NCI-H345 treated with DMSO at 0.1 percent for 48 hours (cell line): ENCODE data around the gene SH3PXD2B.
"Not testable (repeated sequence)": the region's sequence is repeated elsewhere in the genome, so short reads cannot be mapped to it uniquely, and the experiment has no call there.

Experiments
- DNase-seq: peaks from one replicate; lab custom pipeline; 2025; ENCODE audit not compliant: unreplicated experiment; lab: John Stamatoyannopoulos, UW

Gene SH3PXD2B

DNA sequence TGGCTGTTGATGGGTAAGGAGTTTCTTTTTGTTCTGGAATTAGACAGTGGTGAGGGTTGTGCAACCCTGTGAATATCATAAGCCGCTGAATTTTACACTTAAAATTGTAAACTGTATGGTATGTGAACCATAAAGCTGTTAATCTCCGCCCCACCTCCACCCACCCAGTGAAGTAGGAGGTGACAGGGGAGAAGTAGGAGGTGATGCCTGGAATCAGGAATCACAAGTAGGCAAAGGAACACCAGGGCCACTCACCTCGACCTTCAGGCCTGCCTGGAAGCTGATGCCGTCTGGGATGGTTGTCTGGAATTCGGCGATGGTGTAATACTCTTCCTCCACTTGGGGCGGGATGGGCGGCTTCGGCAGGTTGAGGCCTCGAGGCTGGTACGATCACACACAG, 108.4 kb downstream of the SH3PXD2B start:
- DNase-seq: no peak

DNA sequence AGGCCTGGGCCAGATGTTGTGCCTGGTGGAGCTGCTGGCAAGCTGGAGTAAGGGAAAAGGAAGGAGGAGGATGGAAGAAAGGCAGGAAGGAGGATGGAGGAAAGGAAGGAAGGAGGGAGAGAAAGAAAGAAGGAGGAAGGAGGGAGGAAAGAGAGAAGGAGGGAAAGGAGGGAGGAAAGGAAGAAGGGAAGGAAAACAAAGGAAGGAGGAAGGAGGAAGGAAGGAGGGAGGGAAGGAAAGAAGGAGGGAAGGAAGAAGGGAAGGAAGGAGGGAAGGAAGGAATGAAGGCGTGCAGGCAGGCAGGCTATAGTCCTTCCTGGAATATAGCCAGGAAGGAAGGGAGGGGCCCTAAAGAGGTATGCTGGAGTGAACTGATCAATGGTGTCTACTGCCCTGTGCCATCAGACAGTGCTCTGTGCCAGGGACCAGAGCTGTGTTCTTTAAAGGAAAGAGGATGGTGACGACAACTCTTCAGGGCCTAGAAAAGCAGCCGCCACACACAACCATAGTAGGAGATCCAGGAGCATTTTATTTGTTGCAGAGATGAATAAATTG, 109.4 kb downstream of the SH3PXD2B start:
- DNase-seq: no peak

DNA sequence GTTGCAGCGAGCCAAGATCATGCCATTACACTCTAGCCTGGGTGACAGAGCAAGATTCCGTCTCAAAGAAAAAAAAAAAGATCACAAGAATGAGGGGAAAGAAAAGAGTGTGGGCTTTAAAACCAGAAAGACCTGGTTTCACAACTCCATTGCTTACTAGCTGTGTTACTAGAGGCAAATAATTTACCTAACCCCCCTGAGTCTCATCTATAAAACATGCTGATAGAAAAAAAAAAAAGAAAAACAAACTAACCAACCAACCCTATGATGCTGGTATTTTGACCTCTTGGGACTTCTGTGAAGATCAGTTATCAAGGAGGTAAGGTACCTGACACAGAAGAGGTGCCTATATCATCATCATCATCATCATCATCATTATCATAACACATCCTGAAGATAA, 110.6 kb downstream of the SH3PXD2B start:
- DNase-seq: no peak

DNA sequence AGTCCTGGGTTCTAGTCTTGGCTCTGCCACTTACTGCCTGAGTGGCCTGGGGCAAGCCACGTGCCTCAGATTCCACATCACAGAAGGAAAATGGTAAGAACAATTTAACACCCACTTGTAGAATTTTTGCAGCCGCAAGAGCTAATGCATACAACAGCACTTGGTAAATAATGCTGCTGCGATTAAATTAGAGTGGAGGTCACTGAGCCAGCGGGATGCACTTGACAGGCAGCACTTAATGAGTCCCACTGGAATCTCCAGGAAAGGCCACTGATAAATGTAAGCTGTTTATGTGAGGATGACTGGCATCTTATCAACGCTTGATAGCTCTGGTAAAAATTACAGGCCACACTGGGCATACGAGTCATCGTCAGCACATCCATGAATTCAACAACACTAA, 111.4 kb downstream of the SH3PXD2B start:
- DNase-seq: no peak

DNA sequence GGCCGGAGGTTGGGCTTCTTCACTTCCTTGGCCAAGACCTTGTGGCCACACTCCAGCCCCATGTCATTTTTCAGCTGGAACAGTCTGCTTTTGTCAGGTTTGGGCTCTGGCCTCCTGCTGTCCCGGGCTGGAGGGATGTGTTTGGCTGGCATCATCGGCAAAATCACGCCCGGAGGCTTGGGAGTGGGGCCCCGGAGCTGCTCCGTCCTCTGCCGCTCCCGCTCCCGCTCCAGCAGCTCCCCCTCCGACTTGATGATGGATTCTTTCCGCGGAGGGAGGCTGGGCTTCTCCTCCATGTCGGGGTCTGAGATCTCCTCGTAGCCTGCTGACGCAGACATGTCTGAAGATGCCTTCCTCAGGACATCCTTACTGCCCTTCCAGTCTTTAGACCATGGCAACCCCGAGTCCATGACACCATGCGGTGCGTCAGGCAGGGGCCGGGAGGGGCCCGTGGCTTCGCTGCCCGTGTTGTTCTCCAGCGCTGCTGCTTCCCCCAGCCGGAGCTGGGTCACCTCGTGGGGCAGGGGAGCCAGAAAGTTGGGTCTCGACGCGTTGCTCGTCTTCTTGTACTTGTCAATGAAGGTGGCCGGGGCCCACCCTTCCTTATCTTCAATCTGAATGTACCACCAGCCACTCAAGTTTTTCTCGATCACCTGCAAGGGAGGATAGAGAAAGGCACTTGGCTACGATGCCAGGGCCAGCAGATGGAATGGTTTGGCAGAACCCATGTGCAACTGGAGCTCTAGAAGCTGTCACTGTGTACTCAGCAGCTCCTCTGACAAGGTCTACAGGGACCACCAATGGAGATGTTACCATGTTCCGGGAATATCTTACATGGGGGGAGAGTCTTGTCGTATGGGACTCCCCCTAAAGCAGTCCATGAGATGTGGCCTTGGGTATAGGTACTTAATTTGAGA, 114.8 kb downstream of the SH3PXD2B start:
- DNase-seq: no peak

DNA sequence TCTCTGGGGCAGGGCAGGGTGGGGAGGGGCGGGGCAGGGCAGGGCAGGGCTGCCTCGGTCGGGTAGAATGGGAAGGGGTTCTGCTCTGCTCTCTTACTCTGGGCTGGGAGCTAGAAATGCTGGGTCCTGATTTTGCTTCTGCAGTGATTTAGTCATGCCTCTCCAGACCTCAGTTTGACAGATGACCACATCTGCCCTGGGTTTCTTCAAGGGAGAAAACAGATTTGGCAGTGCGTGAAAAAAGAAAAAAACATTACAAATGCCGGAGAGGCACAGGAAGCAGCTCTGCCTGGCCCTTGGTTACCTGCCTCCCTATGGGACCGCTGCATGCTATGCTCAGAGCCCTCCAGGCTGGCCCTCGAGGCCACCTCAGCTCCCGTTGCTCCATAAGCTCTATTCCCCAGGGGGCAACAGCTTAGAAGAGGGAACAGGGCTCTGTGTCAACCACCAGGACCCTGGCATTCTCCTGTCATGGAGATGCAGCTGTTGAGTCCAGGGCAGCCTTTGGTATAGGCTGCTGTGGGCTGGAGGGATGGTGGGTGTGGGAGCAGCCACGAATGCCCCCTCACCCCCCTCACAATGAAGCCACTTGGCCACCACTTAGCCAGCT, 117.5 kb downstream of the SH3PXD2B start:
- DNase-seq: peak; percentile 24

DNA sequence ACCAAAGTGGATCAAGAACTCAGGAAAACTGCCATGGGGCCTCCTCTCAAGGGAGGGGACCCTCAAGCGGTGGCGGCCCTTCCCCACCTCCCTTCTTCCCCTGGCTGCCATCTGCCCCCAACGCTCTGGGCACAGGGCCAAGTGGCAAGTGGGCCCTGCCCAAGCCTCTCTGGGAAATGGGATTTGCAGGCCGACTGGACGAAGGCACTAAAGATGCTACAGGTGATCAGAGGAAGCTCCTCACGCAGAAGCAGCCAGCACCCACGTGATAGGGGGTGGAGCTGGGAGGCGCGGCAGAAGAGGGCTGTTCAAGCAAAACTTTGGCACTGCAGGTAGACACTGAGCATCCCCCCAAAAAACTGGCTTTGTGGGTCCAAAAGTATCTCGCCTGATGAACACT, 118.1 kb downstream of the SH3PXD2B start:
- no peak for DNase-seq

DNA sequence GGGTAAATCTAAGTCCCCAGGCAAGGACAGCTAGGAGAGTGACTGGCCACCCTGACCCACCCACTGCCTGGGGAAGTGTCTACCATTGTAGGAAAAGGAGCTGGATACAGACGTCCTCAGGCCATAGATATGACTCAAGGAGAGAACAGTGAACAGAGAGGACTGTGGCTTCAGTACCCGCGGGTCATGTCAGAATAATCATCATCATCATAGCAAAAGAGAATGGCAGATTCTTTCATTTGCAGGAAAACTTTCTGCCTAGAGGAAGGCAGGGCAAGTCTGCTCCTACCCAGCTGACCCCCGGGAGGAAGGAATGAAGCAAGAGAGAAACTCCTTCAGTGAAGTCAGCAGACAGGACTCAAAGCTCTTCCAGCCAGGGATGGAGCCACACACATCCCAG, 118.6 kb downstream of the SH3PXD2B start:
- DNase-seq: no peak

DNA sequence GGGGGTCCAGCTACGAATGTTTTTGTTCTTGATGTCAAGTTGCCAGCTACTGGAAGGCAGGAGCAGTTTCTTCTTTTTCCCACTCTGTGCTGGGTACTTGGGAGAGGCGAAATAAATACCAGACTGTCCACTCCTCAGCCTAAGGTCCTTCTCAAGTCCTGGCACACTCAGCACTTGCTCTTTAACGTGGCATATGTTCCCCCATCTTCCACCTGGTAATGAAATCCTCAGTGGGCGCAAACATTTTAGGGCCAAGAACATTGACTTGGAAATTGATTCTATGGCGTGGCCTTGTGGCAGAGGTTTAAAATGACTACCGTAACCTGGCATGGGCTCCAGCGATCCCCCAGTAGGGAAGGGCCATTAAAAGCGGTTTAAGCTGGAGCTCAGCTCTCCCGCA, 119.7 kb downstream of the SH3PXD2B start:
- no peak for DNase-seq

DNA sequence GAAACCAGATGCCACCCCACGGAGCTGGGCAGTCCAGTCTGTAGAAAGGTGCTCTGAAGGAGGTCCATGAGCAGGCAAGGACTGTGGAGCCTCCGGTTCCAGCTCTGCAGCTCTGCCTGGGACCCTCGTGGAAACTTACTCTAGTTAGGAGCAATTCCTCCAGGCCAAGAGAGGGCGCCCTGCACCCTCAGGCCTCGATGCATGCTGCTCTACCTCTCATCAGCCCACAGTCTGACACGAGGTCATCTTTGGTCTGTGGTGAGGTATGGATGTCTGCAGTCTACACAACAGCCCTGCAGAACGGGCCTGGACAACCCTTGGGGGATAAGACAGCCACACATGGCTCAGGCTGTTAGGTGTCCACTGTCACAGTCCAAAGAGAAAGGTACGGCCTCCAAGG, 120.1 kb downstream of the SH3PXD2B start:
- DNase-seq: no peak

DNA sequence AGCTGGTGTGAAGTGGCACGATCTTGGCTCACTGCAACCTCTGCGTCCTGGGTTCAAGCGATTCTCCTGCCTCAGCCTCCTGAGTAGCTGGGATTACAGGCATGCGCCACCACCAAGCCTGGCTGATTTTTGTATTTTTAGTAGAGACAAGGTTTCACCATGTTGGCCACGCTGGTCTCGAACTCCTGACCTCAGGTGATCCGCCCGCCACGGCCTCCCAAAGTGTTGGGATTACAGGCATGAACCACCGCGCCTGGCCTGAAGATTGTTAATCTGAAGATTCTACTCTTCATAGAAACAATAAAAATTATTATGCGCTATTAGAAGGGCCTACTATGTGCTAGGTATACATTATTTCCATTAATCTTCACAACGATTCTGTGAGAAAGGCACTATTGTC, 127.4 kb downstream of the SH3PXD2B start:
- DNase-seq: not testable (repeated sequence)

DNA sequence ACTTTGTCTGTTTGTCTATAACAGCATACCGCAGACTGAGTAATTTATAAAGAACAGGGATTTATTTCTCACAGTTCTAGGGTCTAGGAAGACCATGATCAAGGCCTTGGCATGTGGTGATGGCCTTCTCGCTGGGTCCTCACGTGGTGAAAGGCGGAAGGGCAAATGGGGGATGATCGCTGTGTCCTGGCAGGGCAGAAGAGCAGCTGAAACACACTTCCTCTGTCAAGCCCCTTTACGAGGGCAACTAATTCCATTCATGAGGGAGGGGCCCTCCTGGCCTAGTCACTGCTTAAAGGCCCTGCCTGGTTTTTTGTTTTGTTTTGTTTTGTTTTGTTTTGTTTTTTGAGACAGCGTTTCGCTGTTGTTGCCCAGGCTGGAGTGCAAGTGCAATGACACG, 128.9 kb downstream of the SH3PXD2B start:
- no peak for DNase-seq

DNA sequence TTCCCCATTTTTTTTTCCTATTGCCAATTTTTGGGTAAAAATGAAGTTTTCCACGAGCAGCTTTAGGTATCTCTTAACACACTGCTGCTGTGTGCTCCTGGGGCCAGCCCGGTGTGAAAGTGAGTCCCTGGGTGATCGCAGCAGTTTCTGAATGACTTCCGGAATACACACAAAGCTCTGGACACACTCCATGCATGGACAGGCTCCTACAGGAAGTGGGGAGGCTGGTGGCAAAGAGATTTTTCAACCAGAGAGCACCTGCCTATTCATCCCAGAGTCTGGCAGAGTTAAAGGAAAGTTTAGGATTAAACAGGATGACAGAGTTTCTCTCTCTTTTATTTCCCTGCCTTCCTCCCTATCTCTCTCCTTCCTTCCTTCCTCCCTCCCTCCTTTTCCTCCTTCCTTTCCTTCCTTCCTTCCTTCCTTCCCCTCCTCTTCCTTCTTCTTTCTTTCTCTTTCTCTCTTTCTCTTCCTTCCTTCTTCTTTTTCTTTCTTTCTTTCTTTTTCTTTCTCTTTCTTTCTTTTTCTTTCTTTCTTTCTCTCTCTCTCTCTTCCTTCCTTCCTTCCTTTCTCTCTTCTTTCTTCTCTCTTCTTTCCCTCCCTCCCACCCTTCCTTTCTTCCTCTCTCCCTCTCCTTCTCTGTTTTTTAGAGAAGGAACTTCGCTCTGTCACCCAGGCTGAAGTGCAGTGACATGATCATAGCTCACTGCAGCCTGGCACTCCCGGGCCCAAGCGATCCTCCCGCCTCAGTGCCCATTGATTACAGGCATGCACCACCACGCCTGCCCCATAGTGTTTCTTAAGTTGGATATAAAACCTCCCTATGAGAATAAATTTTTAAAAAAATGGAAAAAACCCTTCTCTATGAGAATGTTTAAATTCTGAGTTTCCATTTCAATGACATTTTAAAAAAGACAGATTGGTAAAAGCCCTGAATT, 132.0 kb downstream of the SH3PXD2B start:
- no peak for DNase-seq

DNA sequence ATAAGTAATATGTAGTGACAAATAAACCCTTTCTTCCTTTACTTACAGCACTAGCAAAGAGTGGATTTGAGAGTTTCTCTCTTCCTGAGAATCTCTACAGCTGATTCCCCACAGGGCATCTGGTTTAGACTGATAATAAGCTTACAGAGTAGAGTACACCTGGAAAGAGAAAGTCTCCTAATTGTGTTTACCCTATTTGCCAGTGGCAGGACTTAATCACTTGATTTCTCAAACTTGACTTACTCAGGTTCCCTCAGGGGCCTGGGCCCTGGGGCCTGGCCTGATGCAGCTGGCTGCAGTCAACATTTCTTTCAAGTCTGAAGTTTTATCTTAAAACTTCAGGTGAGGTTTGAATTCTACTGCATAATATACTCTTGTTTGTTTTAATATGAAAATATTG, 132.7 kb downstream of the SH3PXD2B start:
- DNase-seq: no peak

DNA sequence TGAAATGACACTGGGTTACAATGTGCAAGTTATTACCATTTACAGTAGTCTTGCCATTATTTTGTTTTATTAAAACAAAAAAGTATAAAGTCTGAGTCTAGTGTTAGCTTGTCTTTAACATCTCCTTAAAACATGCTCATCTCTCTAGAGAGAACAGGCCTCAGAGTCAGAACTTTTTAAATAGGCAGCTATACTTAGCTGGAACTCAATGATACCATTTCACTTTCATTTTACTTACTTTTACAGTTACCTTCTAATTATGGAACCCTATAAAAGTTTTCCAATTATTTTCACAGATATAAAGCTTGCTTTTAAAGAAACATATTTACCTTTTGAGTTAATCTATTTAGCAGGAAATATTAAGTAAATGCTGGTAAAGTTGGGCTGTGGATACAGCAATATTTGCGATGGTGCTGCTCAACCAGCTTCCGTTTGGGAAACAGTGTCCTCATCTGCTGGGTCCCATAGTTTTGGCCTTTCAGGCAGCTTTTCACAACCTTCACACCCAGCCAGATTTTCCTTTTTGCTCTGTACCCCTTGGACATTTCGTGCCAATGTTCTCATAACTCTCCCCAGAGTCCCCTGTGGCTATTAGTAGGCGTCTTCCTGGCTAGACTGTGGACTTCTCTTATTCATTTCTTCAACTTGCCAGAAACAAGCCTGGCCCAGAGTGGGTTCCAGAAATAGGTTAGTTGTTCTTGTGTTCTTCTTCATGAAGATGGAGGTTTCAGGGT, 134.4 kb downstream of the SH3PXD2B start:
- no peak for DNase-seq

DNA sequence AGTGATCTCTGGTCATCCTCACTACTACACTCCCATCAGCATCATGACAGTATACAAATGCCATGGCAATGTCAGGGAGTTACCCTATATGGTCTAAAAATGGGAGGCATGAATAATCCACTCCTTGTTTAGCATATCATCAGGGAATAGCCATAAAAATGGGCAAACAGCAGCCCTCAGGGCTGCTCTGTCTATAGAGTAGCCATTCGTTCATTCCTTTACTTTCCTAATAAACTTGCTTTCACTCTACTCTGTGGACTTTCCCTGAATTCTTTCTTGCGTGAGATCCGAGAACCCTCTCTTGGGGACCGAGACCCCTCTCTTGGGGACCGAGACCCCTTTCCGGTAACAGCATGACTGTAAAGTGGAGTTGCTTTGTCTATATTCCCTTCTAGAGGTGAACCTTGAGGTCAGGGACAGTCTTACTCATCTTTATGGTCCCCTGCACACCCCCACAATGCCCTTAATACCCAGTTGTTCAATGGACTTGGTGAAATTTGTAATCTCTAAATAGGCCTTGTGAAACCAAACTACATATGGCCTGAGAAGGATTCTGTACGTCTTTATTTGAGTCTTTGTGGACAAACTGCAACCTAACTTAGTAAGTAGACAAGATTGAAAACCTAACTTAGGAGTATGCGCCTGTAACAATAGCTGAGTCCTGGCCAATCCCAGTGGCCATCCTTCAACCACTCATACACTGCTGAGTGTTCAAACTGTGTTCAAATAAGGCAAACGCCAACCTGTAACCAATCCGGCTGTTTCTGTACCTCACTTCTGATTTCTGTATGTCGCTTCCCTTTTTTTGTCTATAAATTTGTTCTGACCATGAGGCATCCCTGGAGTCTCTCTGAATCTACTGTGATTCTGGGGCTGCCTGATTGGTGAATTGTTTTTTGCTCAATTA, 138.5 kb downstream of the SH3PXD2B start:
- no peak for DNase-seq

DNA sequence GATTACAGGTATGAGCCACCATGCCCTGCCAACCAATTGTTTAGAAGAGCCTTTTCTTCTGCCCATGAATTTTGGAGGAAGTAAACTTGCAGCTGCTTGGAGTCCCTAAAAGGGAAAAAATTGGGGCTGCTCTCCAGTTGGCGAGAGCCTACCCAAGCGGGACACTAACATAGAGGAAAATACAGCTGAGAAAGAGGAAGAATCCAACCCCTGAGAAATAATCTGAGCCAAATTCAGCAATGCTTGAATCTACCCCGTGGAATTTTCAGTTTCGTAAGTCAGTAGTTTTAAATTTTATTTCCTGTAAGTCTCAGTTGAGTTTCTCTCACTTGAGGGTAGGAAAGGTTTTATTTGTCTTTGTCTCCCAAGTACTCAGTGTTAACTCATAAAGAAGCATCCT, 140.4 kb downstream of the SH3PXD2B start:
- DNase-seq: no peak

DNA sequence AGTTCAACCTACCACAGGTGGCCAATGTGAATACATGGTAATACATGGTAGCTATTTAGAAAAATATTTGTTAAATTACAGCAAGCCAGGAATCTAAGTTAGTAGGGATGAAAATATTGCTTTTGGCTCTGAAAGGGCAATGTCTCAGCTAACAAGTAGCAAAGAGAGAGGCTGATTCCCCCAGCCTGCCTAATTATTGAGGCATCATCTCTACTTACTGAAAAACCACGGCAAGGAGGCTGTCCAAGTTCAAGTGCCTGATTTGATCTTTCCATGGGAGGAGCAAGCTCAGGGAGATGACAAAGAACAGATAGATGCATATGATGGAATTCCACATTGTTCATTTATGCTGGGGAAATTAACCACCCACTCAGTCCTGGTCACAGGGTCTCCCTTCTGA, 142.0 kb downstream of the SH3PXD2B start:
- no peak for DNase-seq

DNA sequence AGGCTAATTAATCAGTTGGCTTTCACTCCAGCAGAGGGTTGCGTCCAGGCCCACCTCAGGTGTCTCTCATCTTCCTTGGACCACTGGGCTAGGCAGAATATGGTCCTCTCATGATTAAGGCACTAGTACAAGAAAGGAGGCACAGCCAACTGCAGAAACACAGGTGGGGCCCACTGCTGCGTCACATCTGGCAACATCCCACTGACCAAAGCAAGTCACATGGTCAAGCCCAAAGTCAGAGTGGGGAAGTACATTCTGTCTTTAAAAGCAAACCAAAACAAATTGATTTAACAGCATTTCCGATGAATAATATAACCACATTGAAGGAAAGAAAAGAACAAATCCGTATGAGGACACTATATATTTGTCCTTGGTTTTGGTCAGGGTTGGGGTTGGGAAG, 142.7 kb downstream of the SH3PXD2B start:
- DNase-seq: no peak

DNA sequence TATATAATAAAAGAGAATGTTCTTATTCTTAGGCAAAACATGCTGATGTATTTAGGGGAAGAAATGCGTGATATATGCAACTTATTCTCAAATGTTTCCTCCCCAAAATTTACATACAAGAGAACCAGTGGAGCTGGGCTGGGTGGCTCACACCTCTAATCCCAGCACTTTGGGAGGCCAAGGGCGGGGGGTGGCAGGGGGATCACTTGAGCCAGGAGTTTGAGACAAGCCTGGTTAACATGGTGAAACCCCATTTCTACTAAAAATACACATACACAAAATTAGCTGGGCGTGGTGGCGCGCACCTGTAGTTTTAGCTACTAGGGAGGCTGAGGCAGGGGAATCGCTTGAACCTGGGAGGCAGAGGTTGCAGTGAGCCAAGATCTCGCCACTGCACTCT, 143.3 kb downstream of the SH3PXD2B start:
- DNase-seq: no peak
